ENCODE results near the gene SLC16A5.
"Not testable (repeated sequence)": the region's sequence is repeated elsewhere in the genome, so short reads cannot be mapped to it uniquely, and the experiment has no call there.

SLC16A5 gene

DNA sequence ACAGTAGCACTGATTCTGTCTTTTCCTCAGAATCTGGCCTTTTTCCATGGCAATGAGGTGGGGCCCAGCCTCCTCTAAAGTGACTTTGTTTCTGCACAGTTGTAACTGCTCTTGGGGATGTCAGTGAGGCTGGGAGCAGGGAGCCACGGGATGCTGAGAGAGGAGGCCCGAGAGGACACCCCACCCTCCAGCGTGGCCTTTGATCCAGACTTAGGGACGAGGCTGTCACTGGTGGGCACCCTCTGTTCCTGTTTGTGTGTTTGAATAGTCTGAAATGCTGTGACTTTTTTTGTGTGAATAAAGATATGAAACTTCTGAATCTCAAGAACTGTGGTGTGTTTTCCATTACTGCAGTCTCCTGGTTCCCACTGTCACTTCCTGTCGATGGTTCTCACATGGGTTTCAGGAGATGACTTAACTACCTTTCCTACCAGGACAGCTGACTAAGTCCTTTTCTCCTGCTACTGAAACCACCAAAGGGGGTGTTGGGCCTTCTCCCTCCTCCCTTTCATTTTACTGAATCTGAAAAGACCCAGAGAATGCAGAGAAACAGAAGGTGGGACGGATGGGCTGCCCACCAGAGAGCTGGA lies 22.1 kb upstream of the SLC16A5 start:
- Histone ChIP-seq H3K27me3 (ENCODE audit: insufficient read depth, low read length) (no peaks in the 10 kb centered on the region), H3K36me3 (ENCODE audit: insufficient read depth, low read depth, low read length) (peaks cover 46% of the 10 kb centered on the region), H3K4me3 (ENCODE audit: low read length) (no peak overlapping the region), H3K9me3 (ENCODE audit: insufficient read depth, low read depth, low read length) (no peaks in the 10 kb centered on the region), H3K27ac (ENCODE audit: low read length) (no peak overlapping the region), H3K4me1 (ENCODE audit: insufficient read depth, low read length) (no peaks in the 10 kb centered on the region), H3K9ac (ENCODE audit: low read depth, low read length) (no peak overlapping the region)

DNA sequence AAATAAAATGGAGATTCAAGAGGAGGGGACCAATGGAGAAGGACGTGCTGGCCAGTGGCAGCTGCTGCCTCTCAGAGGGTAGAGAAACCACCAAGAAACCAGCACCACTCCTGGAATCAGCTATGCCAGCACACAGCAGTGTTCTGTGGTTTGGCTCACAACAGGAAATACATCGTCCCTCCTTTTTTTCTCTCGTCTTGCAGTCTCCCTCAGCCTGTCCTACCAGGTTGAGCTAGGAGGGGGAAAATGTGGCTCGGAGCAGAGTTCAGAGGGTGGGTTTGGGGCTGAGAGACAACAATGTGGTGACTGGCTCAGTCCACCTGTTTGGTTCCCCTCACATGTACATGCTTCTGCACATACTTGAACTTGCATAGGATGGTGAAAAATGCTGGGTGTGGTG lies 19.9 kb upstream of the SLC16A5 start:
- Histone ChIP-seq H3K27ac (ENCODE audit: low read length) (no peak overlapping the region), H3K27me3 (ENCODE audit: insufficient read depth, low read length) (no peaks in the 10 kb centered on the region), H3K4me1 (ENCODE audit: insufficient read depth, low read length) (no peaks in the 10 kb centered on the region), H3K9me3 (ENCODE audit: insufficient read depth, low read depth, low read length) (no peaks in the 10 kb centered on the region), H3K9ac (ENCODE audit: low read depth, low read length) (no peak overlapping the region), H3K4me3 (ENCODE audit: low read length) (no peak overlapping the region), H3K36me3 (ENCODE audit: insufficient read depth, low read depth, low read length) (peaks cover 24% of the 10 kb centered on the region)

DNA sequence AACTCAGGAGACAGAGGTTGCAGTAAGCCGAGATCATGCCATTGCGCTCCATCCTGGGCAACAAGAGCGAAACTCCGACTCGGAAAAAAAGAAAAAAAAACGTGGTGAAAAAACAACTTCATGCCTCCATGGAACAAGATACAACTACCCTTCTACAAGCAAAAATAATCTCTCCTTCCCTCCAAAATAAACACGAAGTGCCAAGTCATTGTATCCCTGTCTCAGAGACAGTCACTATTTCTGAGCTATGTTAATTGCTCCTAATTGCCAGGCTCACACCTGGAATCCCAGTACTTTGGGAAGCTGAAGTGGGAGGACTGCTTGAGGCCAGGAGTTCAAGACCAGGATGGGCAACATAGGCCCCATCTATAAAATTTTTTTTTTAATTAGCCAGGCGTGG lies 19.0 kb upstream of the SLC16A5 start:
- Histone ChIP-seq H3K9me3 (ENCODE audit: insufficient read depth, low read depth, low read length) (no peaks in the 10 kb centered on the region), H3K9ac (ENCODE audit: low read depth, low read length) (no peak overlapping the region), H3K27ac (ENCODE audit: low read length) (no peak overlapping the region), H3K36me3 (ENCODE audit: insufficient read depth, low read depth, low read length) (peaks cover 15% of the 10 kb centered on the region), H3K4me3 (ENCODE audit: low read length) (no peak overlapping the region), H3K4me1 (ENCODE audit: insufficient read depth, low read length) (no peaks in the 10 kb centered on the region), H3K27me3 (ENCODE audit: insufficient read depth, low read length) (no peaks in the 10 kb centered on the region)

- no peaks in the 10 kb centered on the region for H3K4me1 ChIP-seq (ENCODE audit: insufficient read depth, low read length)
- H3K9ac ChIP-seq (ENCODE audit: low read depth, low read length) = no peak overlapping the region
- peaks cover 5% of the 10 kb centered on the region for H3K36me3 ChIP-seq (ENCODE audit: insufficient read depth, low read depth, low read length)
- no peak overlapping the region for H3K4me3 ChIP-seq (ENCODE audit: low read length)
- no peaks in the 10 kb centered on the region for H3K9me3 ChIP-seq (ENCODE audit: insufficient read depth, low read depth, low read length)
- no peak overlapping the region for H3K27ac ChIP-seq (ENCODE audit: low read length)
- no peaks in the 10 kb centered on the region for H3K27me3 ChIP-seq (ENCODE audit: insufficient read depth, low read length)
Observed at GRCh38 chr17:75069783-75070182, 18.0 kb upstream of the SLC16A5 start.

GRCh38 chr17:75071478-75072271 lies 16.1 kb upstream of the SLC16A5 start:
- H3K9me3 ChIP-seq (ENCODE audit: insufficient read depth, low read depth, low read length); H3K4me3 ChIP-seq (ENCODE audit: low read length); H3K4me1 ChIP-seq (ENCODE audit: insufficient read depth, low read length); H3K27me3 ChIP-seq (ENCODE audit: insufficient read depth, low read length); H3K36me3 ChIP-seq (ENCODE audit: insufficient read depth, low read depth, low read length); H3K9ac ChIP-seq (ENCODE audit: low read depth, low read length); H3K27ac ChIP-seq (ENCODE audit: low read length): not testable (repeated sequence)

- not testable (repeated sequence) for H3K36me3 ChIP-seq (ENCODE audit: insufficient read depth, low read depth, low read length); H3K4me3 ChIP-seq (ENCODE audit: low read length); H3K27me3 ChIP-seq (ENCODE audit: insufficient read depth, low read length); H3K9ac ChIP-seq (ENCODE audit: low read depth, low read length); H3K9me3 ChIP-seq (ENCODE audit: insufficient read depth, low read depth, low read length); H3K4me1 ChIP-seq (ENCODE audit: insufficient read depth, low read length); H3K27ac ChIP-seq (ENCODE audit: low read length)
Observed at GRCh38 chr17:75072909-75073308, 14.8 kb upstream of the SLC16A5 start.

DNA sequence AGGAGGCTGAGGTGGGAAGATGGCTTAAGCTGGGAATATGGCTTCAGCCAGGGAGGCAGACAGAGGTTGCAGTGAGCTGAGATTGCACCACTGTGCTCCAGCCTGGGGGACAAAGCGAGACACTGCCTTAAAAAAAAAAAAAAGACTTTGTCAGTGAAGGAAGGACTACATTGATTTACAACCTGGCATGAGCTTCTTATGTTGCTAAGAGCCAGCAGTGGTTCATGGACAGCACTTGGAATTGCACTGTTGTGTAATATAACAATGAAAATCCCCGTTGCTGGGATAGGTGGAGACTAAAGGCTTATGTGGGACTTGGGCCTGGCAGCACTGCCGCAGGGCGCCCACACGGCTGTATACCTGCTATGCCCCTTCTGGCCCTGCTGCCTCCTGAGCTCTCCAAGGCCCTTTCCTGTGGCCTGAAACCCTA lies 14.1 kb upstream of the SLC16A5 start:
- no peak overlapping the region for H3K9ac ChIP-seq (ENCODE audit: low read depth, low read length)
- no peak overlapping the region for H3K27ac ChIP-seq (ENCODE audit: low read length)
- no peaks in the 10 kb centered on the region for H3K27me3 ChIP-seq (ENCODE audit: insufficient read depth, low read length)
- H3K4me1 ChIP-seq (ENCODE audit: insufficient read depth, low read length) = peaks cover 9% of the 10 kb centered on the region; the same call in 1 of the 2 replicates
- H3K36me3 ChIP-seq (ENCODE audit: insufficient read depth, low read depth, low read length) = no peaks in the 10 kb centered on the region
- no peak overlapping the region for H3K4me3 ChIP-seq (ENCODE audit: low read length)
- no peaks in the 10 kb centered on the region for H3K9me3 ChIP-seq (ENCODE audit: insufficient read depth, low read depth, low read length)

- Histone ChIP-seq H3K27me3 (ENCODE audit: insufficient read depth, low read length) (no peaks in the 10 kb centered on the region), H3K27ac (ENCODE audit: low read length) (no peak overlapping the region), H3K9me3 (ENCODE audit: insufficient read depth, low read depth, low read length) (no peaks in the 10 kb centered on the region), H3K4me3 (ENCODE audit: low read length) (no peak overlapping the region), H3K9ac (ENCODE audit: low read depth, low read length) (no peak overlapping the region), H3K4me1 (ENCODE audit: insufficient read depth, low read length) (peaks cover 12% of the 10 kb centered on the region; the same call in 1 of the 2 replicates), H3K36me3 (ENCODE audit: insufficient read depth, low read depth, low read length) (no peaks in the 10 kb centered on the region)
Observed at GRCh38 chr17:75074532-75074931, 13.2 kb upstream of the SLC16A5 start.

GRCh38 chr17:75075597-75076336 lies 12.0 kb upstream of the SLC16A5 start:
- Histone ChIP-seq H3K36me3 (ENCODE audit: insufficient read depth, low read depth, low read length) (no peaks in the 10 kb centered on the region), H3K9ac (ENCODE audit: low read depth, low read length) (no peak overlapping the region), H3K9me3 (ENCODE audit: insufficient read depth, low read depth, low read length) (no peaks in the 10 kb centered on the region), H3K4me1 (ENCODE audit: insufficient read depth, low read length) (peaks cover 12% of the 10 kb centered on the region; the same call in 1 of the 2 replicates), H3K27me3 (ENCODE audit: insufficient read depth, low read length) (no peaks in the 10 kb centered on the region), H3K4me3 (ENCODE audit: low read length) (no peak overlapping the region), H3K27ac (ENCODE audit: low read length) (no peak overlapping the region)

DNA sequence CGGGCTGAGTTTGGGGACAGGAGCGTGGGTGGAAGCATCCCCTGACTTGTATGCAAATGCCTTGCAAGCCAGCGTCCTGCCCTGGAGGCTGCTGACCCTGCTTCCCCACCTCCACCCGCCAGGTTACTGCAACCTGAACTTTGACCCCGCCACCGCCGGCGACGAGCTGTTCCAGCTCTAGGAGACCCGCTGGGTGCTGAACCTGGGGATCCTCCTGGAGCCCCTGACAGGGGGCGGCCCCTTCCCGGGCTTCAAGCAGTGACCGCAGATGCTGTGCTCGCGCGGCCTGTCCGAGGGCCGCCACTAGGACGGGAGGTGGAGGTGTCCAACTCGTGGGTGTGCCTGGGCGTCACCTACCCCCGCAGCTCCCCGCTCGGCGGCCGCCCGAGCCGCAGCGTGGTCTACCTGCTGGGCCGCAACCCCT lies 10.7 kb upstream of the SLC16A5 start:
- Histone ChIP-seq H3K36me3 (ENCODE audit: insufficient read depth, low read depth, low read length) (no peaks in the 10 kb centered on the region), H3K27me3 (ENCODE audit: insufficient read depth, low read length) (no peaks in the 10 kb centered on the region), H3K9me3 (ENCODE audit: insufficient read depth, low read depth, low read length) (no peaks in the 10 kb centered on the region), H3K27ac (ENCODE audit: low read length) (no peak overlapping the region), H3K9ac (ENCODE audit: low read depth, low read length) (no peak overlapping the region), H3K4me1 (ENCODE audit: insufficient read depth, low read length) (peaks cover 12% of the 10 kb centered on the region; the same call in 1 of the 2 replicates), H3K4me3 (ENCODE audit: low read length) (no peak overlapping the region)

DNA sequence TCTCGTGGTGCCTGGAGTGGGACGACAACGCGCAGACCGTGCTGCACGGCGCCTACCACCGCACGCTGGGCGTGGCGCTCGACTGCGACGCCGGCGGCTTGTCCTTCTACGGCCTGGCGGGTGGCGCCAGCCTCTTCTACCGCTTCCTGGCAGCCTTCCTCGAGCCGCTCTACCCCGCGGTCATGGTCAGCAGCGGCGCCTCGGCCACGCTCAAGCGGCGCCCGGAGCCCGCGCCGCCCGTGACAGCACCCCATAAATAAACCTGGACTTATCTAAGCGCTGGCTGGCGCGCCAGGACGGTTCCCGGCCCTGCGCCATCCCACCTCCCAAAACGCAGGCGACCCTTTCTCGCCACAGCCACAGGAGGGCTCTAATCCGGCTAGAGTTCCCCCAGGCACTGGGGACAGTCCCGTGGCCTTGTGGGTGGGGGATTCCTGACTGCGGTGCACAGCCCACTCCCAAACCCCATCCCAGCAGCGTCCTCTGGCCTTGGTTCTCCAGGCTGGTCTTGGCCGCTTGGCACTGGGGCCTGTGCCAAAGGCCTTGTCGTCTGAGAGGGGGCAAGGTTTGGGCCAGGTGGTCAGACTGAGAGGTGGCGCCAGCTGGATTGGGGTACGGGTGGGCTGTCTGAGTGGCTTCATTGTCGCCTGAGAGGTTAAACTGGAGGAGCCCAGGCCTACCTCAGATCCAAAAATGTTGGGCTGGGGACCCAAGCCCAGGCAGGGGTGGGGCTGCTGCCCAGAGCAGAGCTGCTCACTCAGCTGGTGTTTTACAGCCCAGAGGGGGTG lies 10.1 kb upstream of the SLC16A5 start:
- H3K9ac ChIP-seq (ENCODE audit: low read depth, low read length) = no peak overlapping the region
- H3K4me1 ChIP-seq (ENCODE audit: insufficient read depth, low read length) = peaks cover 15% of the 10 kb centered on the region; the same call in 1 of the 2 replicates
- no peak overlapping the region for H3K27ac ChIP-seq (ENCODE audit: low read length)
- H3K4me3 ChIP-seq (ENCODE audit: low read length) = no peak overlapping the region
- H3K36me3 ChIP-seq (ENCODE audit: insufficient read depth, low read depth, low read length) = no peaks in the 10 kb centered on the region
- H3K9me3 ChIP-seq (ENCODE audit: insufficient read depth, low read depth, low read length) = no peaks in the 10 kb centered on the region
- no peaks in the 10 kb centered on the region for H3K27me3 ChIP-seq (ENCODE audit: insufficient read depth, low read length)
